Bronchial smooth muscle cell (primary cell): Measurements from ENCODE around the gene NKX2-1. TPM values are rescaled to one million over a fixed set of nuclear protein-coding genes. Genes with fewer than 3 reads are reported as not detected.

Source experiments
- total RNA-seq: library from RNA; depleted of rRNA; stranded (reverse); fragments of >200 nt; gene quantifications from 2 replicates; pipeline ENCODE4 v1.2.1, GENCODE V29; 2014

NKX2-1 gene
- 0.09 TPM in 1 of 2 replicates, not detected in the other for total RNA-seq

GRCh38 chr14:36519431-36520321 lies at the start of gene NKX2-1:
TSS of gene NKX2-1 (minus strand) at chr14:36520232. CDS start at chr14:36520129, 103 bp downstream.

Other genes with a start within 250 kb of the NKX2-1 start
- 7.5 and 9.3 TPM in 2 replicates for gene MBIP, start 199.6 kb downstream of the NKX2-1 start, total RNA-seq
- gene NKX2-8, start 62.4 kb upstream of the NKX2-1 start, total RNA-seq = not detected in 2 replicates
- gene PAX9, start 141.6 kb upstream of the NKX2-1 start, total RNA-seq = under 0.01 TPM in 2 replicates